Activated naive CD8-positive, alpha-beta T cell treated with anti-CD3 and anti-CD28 coated beads, Interleukin-2, amount 50 U/mL, for 24 hours (primary cell): ENCODE results near the gene TMEM81.

Source experiments
- ATAC-seq: fragments of 150-1000 bp; cut with Tn5 transposase; one replicate; pipeline ENCODE4 v1.10.0; 2021
- DNase-seq: peaks from one replicate; pipeline ENCODE4 v3.0.0; 2021
- H3K27ac Mint-ChIP-seq: one replicate; pipeline ENCODE4 v1.8.0; 2021; ENCODE audit warnings: mild to moderate bottlenecking, mixed read lengths
- H3K27me3 Mint-ChIP-seq: one replicate; pipeline ENCODE4 v1.8.0; 2021; ENCODE audit warnings: mixed read lengths
- H3K36me3 Mint-ChIP-seq: one replicate; pipeline ENCODE4 v1.8.0; 2021; ENCODE audit warnings: low read depth, mixed read lengths
- H3K4me1 Mint-ChIP-seq: one replicate; pipeline ENCODE4 v1.8.0; 2021; ENCODE audit warnings: mixed read lengths
- H3K4me3 Mint-ChIP-seq: one replicate; pipeline ENCODE4 v1.8.0; 2021; ENCODE audit warnings: mild to moderate bottlenecking, moderate library complexity, mixed read lengths
- H3K9me3 Mint-ChIP-seq: one replicate; pipeline ENCODE4 v1.8.0; 2021; ENCODE audit warnings: mixed read lengths

The TMEM81 gene

GRCh38 chr1:205071028-205071409 lies 13.2 kb downstream of the TMEM81 start:
- no peak overlapping the region for H3K27ac Mint-ChIP-seq
- no peak for DNase-seq

GRCh38 chr1:205069371-205070125 lies 14.7 kb downstream of the TMEM81 start:
- H3K27me3 Mint-ChIP-seq: no peaks in the 10 kb centered on the region
- ATAC-seq (no peak), DNase-seq (no peak)
- H3K36me3 Mint-ChIP-seq: no peaks in the 10 kb centered on the region
- H3K4me1 Mint-ChIP-seq: no peaks in the 10 kb centered on the region
- no peak overlapping the region for H3K27ac Mint-ChIP-seq
- H3K4me3 Mint-ChIP-seq: no peak overlapping the region
- no peaks in the 10 kb centered on the region for H3K9me3 Mint-ChIP-seq

More at GRCh38 chr1:205071028-205071409, 13.2 kb downstream of the TMEM81 start:
- Mint-ChIP-seq H3K4me1 (no peaks in the 10 kb centered on the region), H3K4me3 (no peak overlapping the region), H3K27me3 (no peaks in the 10 kb centered on the region), H3K9me3 (no peaks in the 10 kb centered on the region), H3K36me3 (no peaks in the 10 kb centered on the region)
- no peak for ATAC-seq

- H3K36me3 Mint-ChIP-seq: no peaks in the 10 kb centered on the region
- no peak for DNase-seq
- H3K27me3 Mint-ChIP-seq: no peaks in the 10 kb centered on the region
These were observed 15.7 kb downstream of the TMEM81 start for GRCh38 chr1:205068457-205069040.

GRCh38 chr1:205068001-205068400 lies 16.3 kb downstream of the TMEM81 start:
- Mint-ChIP-seq H3K4me1 (no peaks in the 10 kb centered on the region), H3K27me3 (no peaks in the 10 kb centered on the region), H3K27ac (no peak overlapping the region), H3K36me3 (no peaks in the 10 kb centered on the region), H3K9me3 (no peaks in the 10 kb centered on the region), H3K4me3 (no peak overlapping the region)
- ATAC-seq: no peak
- DNase-seq: no peak

More at GRCh38 chr1:205068457-205069040, 15.7 kb downstream of the TMEM81 start:
- H3K4me1 Mint-ChIP-seq: no peaks in the 10 kb centered on the region
- ATAC-seq: no peak
- H3K9me3 Mint-ChIP-seq: no peaks in the 10 kb centered on the region
- no peak overlapping the region for H3K4me3 Mint-ChIP-seq
- no peak overlapping the region for H3K27ac Mint-ChIP-seq

GRCh38 chr1:205067031-205067430 lies 17.2 kb downstream of the TMEM81 start:
- Mint-ChIP-seq H3K36me3 (no peaks in the 10 kb centered on the region), H3K4me1 (no peaks in the 10 kb centered on the region), H3K27ac (no peak overlapping the region), H3K9me3 (no peaks in the 10 kb centered on the region), H3K27me3 (no peaks in the 10 kb centered on the region), H3K4me3 (no peak overlapping the region)
- DNase-seq (no peak), ATAC-seq (no peak)

GRCh38 chr1:205066141-205066818 lies 18.0 kb downstream of the TMEM81 start:
- Mint-ChIP-seq H3K27me3 (no peaks in the 10 kb centered on the region), H3K36me3 (no peaks in the 10 kb centered on the region), H3K4me3 (no peak overlapping the region), H3K9me3 (no peaks in the 10 kb centered on the region), H3K4me1 (no peaks in the 10 kb centered on the region), H3K27ac (no peak overlapping the region)
- ATAC-seq (no peak), DNase-seq (no peak)

GRCh38 chr1:205065666-205066065 lies 18.6 kb downstream of the TMEM81 start:
- no peak for ATAC-seq

GRCh38 chr1:205064741-205065316 lies 19.4 kb downstream of the TMEM81 start:
- no peaks in the 10 kb centered on the region for H3K27me3 Mint-ChIP-seq
- no peaks in the 10 kb centered on the region for H3K9me3 Mint-ChIP-seq
- no peaks in the 10 kb centered on the region for H3K4me1 Mint-ChIP-seq
- no peak overlapping the region for H3K27ac Mint-ChIP-seq
- H3K36me3 Mint-ChIP-seq: no peaks in the 10 kb centered on the region
- H3K4me3 Mint-ChIP-seq: no peak overlapping the region
- ATAC-seq: no peak
- DNase-seq: no peak

More at GRCh38 chr1:205065666-205066065, 18.6 kb downstream of the TMEM81 start:
- no peaks in the 10 kb centered on the region for H3K27me3 Mint-ChIP-seq
- H3K36me3 Mint-ChIP-seq: no peaks in the 10 kb centered on the region
- H3K4me1 Mint-ChIP-seq: no peaks in the 10 kb centered on the region
- no peak overlapping the region for H3K4me3 Mint-ChIP-seq
- H3K27ac Mint-ChIP-seq: no peak overlapping the region
- DNase-seq: no peak
- H3K9me3 Mint-ChIP-seq: no peaks in the 10 kb centered on the region

GRCh38 chr1:205064301-205064700 lies 20.0 kb downstream of the TMEM81 start:
- Mint-ChIP-seq H3K4me3 (no peak overlapping the region), H3K9me3 (no peaks in the 10 kb centered on the region), H3K27ac (no peak overlapping the region), H3K4me1 (no peaks in the 10 kb centered on the region), H3K27me3 (no peaks in the 10 kb centered on the region), H3K36me3 (no peaks in the 10 kb centered on the region)
- DNase-seq: no peak
- ATAC-seq: no peak

- no peaks in the 10 kb centered on the region for H3K27me3 Mint-ChIP-seq
- no peaks in the 10 kb centered on the region for H3K9me3 Mint-ChIP-seq
- H3K36me3 Mint-ChIP-seq: no peaks in the 10 kb centered on the region
- no peaks in the 10 kb centered on the region for H3K4me1 Mint-ChIP-seq
- H3K27ac Mint-ChIP-seq: no peak overlapping the region
- no peak for DNase-seq
- no peak for ATAC-seq
- H3K4me3 Mint-ChIP-seq: no peak overlapping the region
These were observed 21.4 kb downstream of the TMEM81 start for GRCh38 chr1:205062895-205063294.

GRCh38 chr1:205062319-205062718 lies 21.9 kb downstream of the TMEM81 start:
- ATAC-seq: no peak
- no peaks in the 10 kb centered on the region for H3K4me1 Mint-ChIP-seq

GRCh38 chr1:205061665-205062069 lies 22.6 kb downstream of the TMEM81 start:
- Mint-ChIP-seq H3K4me1 (no peaks in the 10 kb centered on the region), H3K27me3 (no peaks in the 10 kb centered on the region), H3K4me3 (no peak overlapping the region), H3K9me3 (no peaks in the 10 kb centered on the region), H3K27ac (no peak overlapping the region), H3K36me3 (no peaks in the 10 kb centered on the region)
- DNase-seq (peak; percentile 79), ATAC-seq (peak; percentile 41)

More at GRCh38 chr1:205062319-205062718, 21.9 kb downstream of the TMEM81 start:
- Mint-ChIP-seq H3K9me3 (no peaks in the 10 kb centered on the region), H3K27me3 (no peaks in the 10 kb centered on the region), H3K36me3 (no peaks in the 10 kb centered on the region), H3K4me3 (no peak overlapping the region), H3K27ac (no peak overlapping the region)
- DNase-seq: no peak

- Mint-ChIP-seq H3K36me3 (no peaks in the 10 kb centered on the region), H3K9me3 (no peaks in the 10 kb centered on the region), H3K27ac (no peak overlapping the region), H3K4me3 (no peak overlapping the region), H3K27me3 (no peaks in the 10 kb centered on the region), H3K4me1 (no peaks in the 10 kb centered on the region)
- no peak for DNase-seq
- ATAC-seq: no peak
These were observed 23.0 kb downstream of the TMEM81 start for GRCh38 chr1:205061227-205061626.

GRCh38 chr1:205060746-205061145 lies 23.5 kb downstream of the TMEM81 start:
- DNase-seq (no peak), ATAC-seq (no peak)
- no peak overlapping the region for H3K4me3 Mint-ChIP-seq
- H3K27me3 Mint-ChIP-seq: no peaks in the 10 kb centered on the region
- H3K9me3 Mint-ChIP-seq: no peaks in the 10 kb centered on the region
- no peak overlapping the region for H3K27ac Mint-ChIP-seq
- H3K4me1 Mint-ChIP-seq: no peaks in the 10 kb centered on the region
- no peaks in the 10 kb centered on the region for H3K36me3 Mint-ChIP-seq

- H3K36me3 Mint-ChIP-seq: no peaks in the 10 kb centered on the region
- no peaks in the 10 kb centered on the region for H3K27me3 Mint-ChIP-seq
- no peaks in the 10 kb centered on the region for H3K4me1 Mint-ChIP-seq
- H3K4me3 Mint-ChIP-seq: no peak overlapping the region
- no peaks in the 10 kb centered on the region for H3K9me3 Mint-ChIP-seq
- DNase-seq (no peak), ATAC-seq (no peak)
- no peak overlapping the region for H3K27ac Mint-ChIP-seq
These were observed 24.6 kb downstream of the TMEM81 start for GRCh38 chr1:205059660-205060059.
